ENCODE measurements around the gene SEC24D.

SEC24D gene

GRCh38 chr4:118751629-118752323 is 84.2 kb downstream of the SEC24D start:
- no peak for DNase-seq (ENCODE audit: low spot score)

- DNase-seq (ENCODE audit: low spot score) = no peak
Measured at GRCh38 chr4:118749347-118749988, 86.5 kb downstream of the SEC24D start.

- DNase-seq (ENCODE audit: low spot score) = no peak
Measured at GRCh38 chr4:118746251-118746919, 89.5 kb downstream of the SEC24D start.

- DNase-seq (ENCODE audit: low spot score) = no peak
Measured at GRCh38 chr4:118745357-118745756, 90.6 kb downstream of the SEC24D start.

- no peak for DNase-seq (ENCODE audit: low spot score)
Measured at GRCh38 chr4:118743867-118744266, 92.1 kb downstream of the SEC24D start.

- no peak for DNase-seq (ENCODE audit: low spot score)
Measured at GRCh38 chr4:118742050-118742449, 93.9 kb downstream of the SEC24D start.

GRCh38 chr4:118741301-118741855 is 94.5 kb downstream of the SEC24D start:
- no peak for DNase-seq (ENCODE audit: low spot score)

GRCh38 chr4:118740869-118741268 is 95.1 kb downstream of the SEC24D start:
- DNase-seq (ENCODE audit: low spot score) = peak; percentile 40

GRCh38 chr4:118739022-118739713 is 96.8 kb downstream of the SEC24D start:
- no peak for DNase-seq (ENCODE audit: low spot score)

- DNase-seq (ENCODE audit: low spot score) = no peak
Measured at GRCh38 chr4:118738090-118738489, 97.8 kb downstream of the SEC24D start.

- DNase-seq (ENCODE audit: low spot score) = no peak
Measured at GRCh38 chr4:118736900-118737299, 99.0 kb downstream of the SEC24D start.

- no peak for DNase-seq (ENCODE audit: low spot score)
Measured at GRCh38 chr4:118734491-118735205, 101.3 kb downstream of the SEC24D start.

- no peak for DNase-seq (ENCODE audit: low spot score)
Measured at GRCh38 chr4:118732591-118733330, 103.2 kb downstream of the SEC24D start.

GRCh38 chr4:118730683-118731082 is 105.2 kb downstream of the SEC24D start:
- no peak for DNase-seq (ENCODE audit: low spot score)

GRCh38 chr4:118729287-118730286 is 106.3 kb downstream of the SEC24D start:
- DNase-seq (ENCODE audit: low spot score) = no peak

- DNase-seq (ENCODE audit: low spot score) = no peak
Measured at GRCh38 chr4:118727360-118727759, 108.6 kb downstream of the SEC24D start.

GRCh38 chr4:118723369-118723768 is 112.6 kb downstream of the SEC24D start:
- no peak for DNase-seq (ENCODE audit: low spot score)

GRCh38 chr4:118721752-118722151 is 114.2 kb downstream of the SEC24D start:
- no peak for DNase-seq (ENCODE audit: low spot score)

- no peak for DNase-seq (ENCODE audit: low spot score)
Measured at GRCh38 chr4:118718511-118719170, 117.3 kb downstream of the SEC24D start.

All from NAMALWA (cell line).